H9 (cell line): Measurements from ENCODE around the gene OMP. TPM values are rescaled to one million over a fixed set of nuclear protein-coding genes. Genes with fewer than 3 reads are reported as not detected.

Experiments used
- DNase-seq: peaks from one replicate; pipeline ENCODE4 v3.0.0-alpha.2; 2017
- H2AFZ ChIP-seq: one replicate; pipeline ENCODE4 v1.6.1; 2013; ENCODE audit warnings: mild to moderate bottlenecking, low read length, control low read depth, moderate library complexity
- H2AK5ac ChIP-seq: 2 replicates; pipeline ENCODE4 v1.6.1; 2013; ENCODE audit warnings: low read length, control low read depth, mixed read lengths; ENCODE audit not compliant: insufficient read length
- H2BK120ac ChIP-seq: one replicate; pipeline ENCODE4 v1.6.1; 2013; ENCODE audit warnings: low read depth, mild to moderate bottlenecking, low read length, control low read depth, inconsistent platforms; ENCODE audit not compliant: poor library complexity, severe bottlenecking
- H2BK12ac ChIP-seq: 2 replicates; pipeline ENCODE4 v1.6.1; 2013; ENCODE audit warnings: low read length, control low read depth, mixed read lengths, low read depth; ENCODE audit not compliant: insufficient read length
- H2BK15ac ChIP-seq: 2 replicates; pipeline ENCODE4 v1.6.1; 2013; ENCODE audit warnings: low read depth, low read length, control low read depth
- H2BK20ac ChIP-seq: one replicate; pipeline ENCODE4 v1.6.1; 2013; ENCODE audit warnings: low read depth, mild to moderate bottlenecking, low read length, control low read depth, inconsistent platforms; ENCODE audit not compliant: poor library complexity, severe bottlenecking
- H2BK5ac ChIP-seq: 2 replicates; pipeline ENCODE4 v1.6.1; 2013; ENCODE audit warnings: low read length, control low read depth, mixed read lengths; ENCODE audit not compliant: insufficient read length
- H3K14ac ChIP-seq: 2 replicates; pipeline ENCODE4 v1.6.1; 2013; ENCODE audit warnings: low read length, control low read depth; ENCODE audit not compliant: insufficient read depth
- H3K18ac ChIP-seq: 2 replicates; pipeline ENCODE4 v1.6.1; 2013; ENCODE audit warnings: low read depth, mild to moderate bottlenecking, mixed read lengths, low read length, control low read depth; ENCODE audit not compliant: insufficient read length
- H3K23ac ChIP-seq: 2 replicates; pipeline ENCODE4 v1.6.1; 2013; ENCODE audit warnings: low read length, control low read depth, mixed read lengths, low read depth; ENCODE audit not compliant: insufficient read length
- H3K23me2 ChIP-seq: 2 replicates; pipeline ENCODE4 v1.6.1; 2013; ENCODE audit warnings: low read depth, mild to moderate bottlenecking, mixed read lengths, low read length, control low read depth; ENCODE audit not compliant: insufficient read length, poor library complexity, severe bottlenecking
- H3K27ac ChIP-seq: 2 replicates; pipeline ENCODE4 v1.5.1; 2013; ENCODE audit warnings: low read length, control low read depth, mixed read lengths, low read depth; ENCODE audit not compliant: insufficient read length
- H3K27me3 ChIP-seq: 2 replicates; pipeline ENCODE4 v1.6.1; 2013; ENCODE audit warnings: low read length, control low read depth, inconsistent platforms; ENCODE audit not compliant: insufficient read depth
- H3K4ac ChIP-seq: 2 replicates; pipeline ENCODE4 v1.6.1; 2013; ENCODE audit warnings: low read depth, mild to moderate bottlenecking, control low read depth, inconsistent platforms, low read length, moderate library complexity
- H3K4me1 ChIP-seq: 2 replicates; pipeline ENCODE4 v1.6.1; 2013; ENCODE audit warnings: low read length, control low read depth, inconsistent platforms; ENCODE audit not compliant: insufficient read depth
- H3K4me2 ChIP-seq: 2 replicates; pipeline ENCODE4 v1.6.1; 2013; ENCODE audit warnings: low read length, control low read depth, mixed read lengths; ENCODE audit not compliant: insufficient read length, insufficient read depth
- H3K56ac ChIP-seq: 2 replicates; pipeline ENCODE4 v1.6.1; 2013; ENCODE audit warnings: low read depth, mild to moderate bottlenecking, mixed read lengths, low read length, control low read depth; ENCODE audit not compliant: insufficient read length
- H3K79me1 ChIP-seq: 2 replicates; pipeline ENCODE4 v1.6.1; 2013; ENCODE audit warnings: low read depth, mild to moderate bottlenecking, moderate library complexity, low read length, control low read depth, inconsistent platforms; ENCODE audit not compliant: insufficient read depth, poor library complexity, severe bottlenecking
- H3K79me2 ChIP-seq: 2 replicates; pipeline ENCODE4 v1.6.1; 2013; ENCODE audit warnings: low read length, control low read depth, inconsistent platforms; ENCODE audit not compliant: insufficient read depth
- H3K9ac ChIP-seq: 2 replicates; pipeline ENCODE4 v1.6.1; 2013; ENCODE audit warnings: low read length, control low read depth, mixed read lengths; ENCODE audit not compliant: insufficient read length; ENCODE audit errors: extremely low read depth
- H3K9me3 ChIP-seq: one replicate; pipeline ENCODE4 v1.6.1; 2013; ENCODE audit warnings: low read depth, low read length, inconsistent platforms; ENCODE audit not compliant: control insufficient read depth
- H3T11ph ChIP-seq: one replicate; pipeline ENCODE4 v1.6.1; 2013; ENCODE audit warnings: mild to moderate bottlenecking, low read length, control low read depth, inconsistent platforms
- H4K20me1 ChIP-seq: one replicate; pipeline ENCODE4 v1.6.1; 2013; ENCODE audit not compliant: control insufficient read depth, insufficient read length, insufficient read depth
- H4K5ac ChIP-seq: 2 replicates; pipeline ENCODE4 v1.6.1; 2013; ENCODE audit warnings: low read depth, mild to moderate bottlenecking, mixed read lengths, low read length, control low read depth; ENCODE audit not compliant: insufficient read length
- H4K8ac ChIP-seq: replicated peaks from 2 replicates; pipeline ENCODE4 v1.6.1; 2013; ENCODE audit warnings: low read length, control low read depth, mixed read lengths, low read depth; ENCODE audit not compliant: insufficient read length
- H4K91ac ChIP-seq: 2 replicates; pipeline ENCODE4 v1.6.1; 2013; ENCODE audit warnings: low read depth, mild to moderate bottlenecking, moderate library complexity, mixed read lengths, low read length, control low read depth; ENCODE audit not compliant: insufficient read length
- H3K27ac Mint-ChIP-seq, 3 experiments: 2 replicates in 2 of 3; 3 replicates in 1 of 3; pipeline ENCODE4 v1.8.0; 2020 to 2021; ENCODE audit warnings: mixed read lengths in 3 of 3, mild to moderate bottlenecking in 1 of 3, moderate library complexity in 1 of 3
- H3K27me3 Mint-ChIP-seq: 2 replicates; pipeline ENCODE4 v1.8.0; 2021; ENCODE audit warnings: low read depth, mild to moderate bottlenecking, moderate library complexity, mixed read lengths
- H3K36me3 Mint-ChIP-seq, 3 experiments: 2 replicates in 2 of 3; 3 replicates in 1 of 3; pipeline ENCODE4 v1.8.0; 2020 to 2021; ENCODE audit warnings: low read depth in 3 of 3, mixed read lengths in 3 of 3; ENCODE audit not compliant: insufficient read depth in 1 of 3
- H3K4me1 Mint-ChIP-seq, 2 experiments: 2 replicates each; pipeline ENCODE4 v1.8.0; 2020; ENCODE audit warnings: mixed read lengths in 2 of 2
- H3K4me3 Mint-ChIP-seq, 2 experiments: 2 replicates in 1 of 2; 3 replicates in 1 of 2; pipeline ENCODE4 v1.8.0; 2020 to 2021; ENCODE audit warnings: mild to moderate bottlenecking in 2 of 2, mixed read lengths in 2 of 2, moderate library complexity in 1 of 2
- H3K9me3 Mint-ChIP-seq, 2 experiments: 2 replicates in 1 of 2; 3 replicates in 1 of 2; pipeline ENCODE4 v1.8.0; 2020; ENCODE audit warnings: mild to moderate bottlenecking in 2 of 2, mixed read lengths in 2 of 2, moderate library complexity in 1 of 2
- CTCF ChIP-seq: fragments of 200-600 bp; sonication (generic); conservative IDR thresholded peaks from 3 replicates; pipeline ENCODE4 v1.8.0; 2021; ENCODE audit warnings: antibody characterized with exemption, mild to moderate bottlenecking
- WGBS: extraction: QIAGEN DNeasy Blood & Tissue Kit; methylation state at CpG from one replicate; pipeline ENCODE4 v1.1.7; 2013; ENCODE audit warnings: missing lambda C conversion rate, low lambda C conversion rate, mixed read lengths; ENCODE audit not compliant: insufficient read length; ENCODE audit errors: extremely low coverage; 5-methylcytosine and 5-hydroxymethylcytosine counted together
- total RNA-seq: library from RNA; stranded (reverse); gene quantifications from 2 replicates; pipeline ENCODE4 v1.2.1, GENCODE V29; 2021

Gene OMP
- total RNA-seq, 1 experiment from 2014 or later: not detected

DNA sequence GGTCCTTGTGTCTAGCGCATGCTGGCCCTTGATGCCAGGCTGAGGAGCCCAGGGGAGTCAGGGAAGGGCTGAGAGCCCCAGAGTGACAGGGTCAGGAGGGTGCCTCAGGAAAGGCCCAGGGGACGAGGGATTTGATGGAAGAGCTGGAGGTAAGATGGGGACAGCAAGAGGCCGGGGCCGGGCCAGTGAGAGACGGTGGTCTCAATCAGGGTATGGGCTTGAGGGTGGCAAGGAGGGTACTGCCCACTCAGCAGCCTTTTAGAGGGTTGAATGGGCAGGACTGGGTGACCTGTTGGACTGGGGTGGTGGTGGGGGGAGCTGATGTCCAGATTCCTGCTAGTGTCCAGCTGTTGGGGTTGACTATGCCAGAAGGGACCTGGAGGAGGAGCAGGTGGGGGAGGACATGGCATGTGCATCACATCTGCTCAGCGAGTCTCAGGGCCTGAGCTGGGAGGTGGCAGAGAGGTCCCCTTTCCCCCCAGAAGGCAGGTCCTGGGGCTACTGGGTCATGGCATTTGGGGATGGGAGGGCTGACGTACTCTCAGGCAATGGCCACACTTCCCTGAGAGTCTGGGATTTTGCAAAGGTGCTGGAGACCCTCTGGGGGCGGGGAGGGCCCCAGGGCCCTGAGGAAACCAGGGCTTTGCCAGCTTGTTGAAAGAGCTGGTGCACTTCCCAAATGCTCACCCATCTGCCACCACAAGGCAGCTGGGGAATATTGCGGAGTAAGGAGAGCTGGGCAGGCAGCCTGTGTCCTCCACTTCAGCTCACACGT, 43.8 kb downstream of the OMP start:
- H3K4me3 Mint-ChIP-seq: no peak overlapping the region
- no peak overlapping the region for H3K56ac ChIP-seq
- peaks cover 8% of the 10 kb centered on the region for H3K23me2 ChIP-seq
- WGBS: no CpG with 5 or more reads among the region's 10 CpGs
- no peak overlapping the region for H2BK15ac ChIP-seq
- H4K8ac ChIP-seq: no peak overlapping the region
- peaks cover 3% of the 10 kb centered on the region for H4K20me1 ChIP-seq
- no peak overlapping the region for H2BK5ac ChIP-seq
- H3K9me3 Mint-ChIP-seq: no peaks in the 10 kb centered on the region; a peak in 1 of 5 replicates
- H2AFZ ChIP-seq: no peak overlapping the region
- H2BK20ac ChIP-seq: no peak overlapping the region
- TF ChIP-seq CTCF: no peak
- H4K5ac ChIP-seq: no peak overlapping the region
- H3K27me3 Mint-ChIP-seq: peaks cover 20% of the 10 kb centered on the region
- no peaks in the 10 kb centered on the region for H3K27me3 ChIP-seq
- peaks cover 23 to 28% of the 10 kb centered on the region in 2 experiments for H3K4me1 Mint-ChIP-seq
- H2BK120ac ChIP-seq: no peak overlapping the region
- no peak overlapping the region for H3K4me2 ChIP-seq
- no peak overlapping the region for H3K27ac Mint-ChIP-seq
- no peak overlapping the region for H3K23ac ChIP-seq
- no peak overlapping the region for H3K18ac ChIP-seq
- H3K79me2 ChIP-seq: no peaks in the 10 kb centered on the region
- H3K9ac ChIP-seq: no peak overlapping the region
- no peak for DNase-seq
- H4K91ac ChIP-seq: no peak overlapping the region
- no peak overlapping the region for H3K27ac ChIP-seq
- no peaks in the 10 kb centered on the region for H3K79me1 ChIP-seq
- no peak overlapping the region for H3T11ph ChIP-seq
- H2BK12ac ChIP-seq: no peak overlapping the region
- H2AK5ac ChIP-seq: no peak overlapping the region
- no peak overlapping the region for H3K4ac ChIP-seq
- no peaks in the 10 kb centered on the region for H3K36me3 Mint-ChIP-seq
- peaks cover 2% of the 10 kb centered on the region; the same call in 1 of the 2 replicates for H3K4me1 ChIP-seq
- no peak overlapping the region; the same call in 1 of the 2 replicates for H3K14ac ChIP-seq
- H3K9me3 ChIP-seq: no peaks in the 10 kb centered on the region
